ENCODE measurements around the gene EHMT1.
"Not testable (repeated sequence)": the region's sequence is repeated elsewhere in the genome, so short reads cannot be mapped to it uniquely, and the experiment has no call there.

The EHMT1 gene

GRCh38 chr9:137722481-137722880, 103.7 kb downstream of the EHMT1 start:
- DNase-seq = no peak

- not testable (repeated sequence) for DNase-seq
These were observed 104.6 kb downstream of the EHMT1 start for GRCh38 chr9:137723356-137723755.

DNA sequence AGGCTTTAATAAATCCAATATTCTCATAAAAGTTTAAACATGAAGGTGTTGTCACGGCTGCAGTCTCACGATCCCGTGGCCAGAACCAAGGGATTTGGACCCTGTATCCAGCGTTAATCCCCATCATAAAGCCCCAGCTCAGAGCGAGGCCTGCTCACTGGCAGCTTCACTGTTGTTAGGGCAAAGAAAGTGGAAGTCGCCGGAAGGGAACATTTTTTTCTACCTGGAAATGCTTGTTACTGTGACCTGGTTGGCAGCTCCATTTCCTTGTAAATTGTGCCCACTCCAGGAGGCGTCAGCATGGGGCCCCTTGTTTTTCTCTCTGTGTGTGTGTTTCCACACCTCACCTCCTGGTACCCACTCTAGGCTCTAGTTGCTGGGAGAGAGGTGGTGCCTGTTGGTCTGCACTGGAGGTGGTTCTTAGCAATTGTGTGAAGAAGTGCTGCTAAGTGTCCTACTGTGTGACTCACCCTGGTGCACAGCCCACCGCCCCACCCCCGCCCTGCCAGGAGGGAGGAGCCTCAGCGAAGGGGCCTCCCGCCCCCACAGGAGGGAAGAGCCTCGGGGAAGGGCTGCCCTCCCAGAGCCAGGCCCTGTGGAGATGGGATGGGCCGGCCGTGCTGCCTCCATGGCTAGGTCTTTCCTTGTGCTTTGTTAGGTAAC, 105.1 kb downstream of the EHMT1 start:
- no peak for DNase-seq

DNA sequence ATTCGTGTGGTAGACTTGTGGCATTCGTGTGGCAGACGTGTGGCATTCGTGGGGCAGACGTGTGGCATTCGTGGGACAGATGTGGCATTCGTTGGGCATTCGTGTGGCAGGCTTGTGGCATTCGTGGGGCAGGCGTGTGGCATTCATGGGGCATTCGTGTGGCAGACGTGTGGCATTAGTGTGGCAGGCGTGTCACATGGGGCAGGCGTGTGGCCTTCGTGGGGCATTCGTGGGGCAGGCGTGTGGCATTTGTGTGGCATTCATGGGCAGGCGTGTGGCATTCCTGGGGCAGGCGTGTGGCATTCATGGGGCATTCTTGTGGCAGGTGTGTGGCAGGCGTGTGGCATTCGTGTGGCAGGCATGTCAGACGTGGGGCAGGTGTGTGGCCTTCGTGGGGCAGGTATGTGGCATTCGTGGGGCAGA, 106.0 kb downstream of the EHMT1 start:
- DNase-seq = no peak

- DNase-seq = no peak
These were observed 106.8 kb downstream of the EHMT1 start for GRCh38 chr9:137725598-137725997.

GRCh38 chr9:137726336-137726735, 107.5 kb downstream of the EHMT1 start:
- not testable (repeated sequence) for DNase-seq

DNA sequence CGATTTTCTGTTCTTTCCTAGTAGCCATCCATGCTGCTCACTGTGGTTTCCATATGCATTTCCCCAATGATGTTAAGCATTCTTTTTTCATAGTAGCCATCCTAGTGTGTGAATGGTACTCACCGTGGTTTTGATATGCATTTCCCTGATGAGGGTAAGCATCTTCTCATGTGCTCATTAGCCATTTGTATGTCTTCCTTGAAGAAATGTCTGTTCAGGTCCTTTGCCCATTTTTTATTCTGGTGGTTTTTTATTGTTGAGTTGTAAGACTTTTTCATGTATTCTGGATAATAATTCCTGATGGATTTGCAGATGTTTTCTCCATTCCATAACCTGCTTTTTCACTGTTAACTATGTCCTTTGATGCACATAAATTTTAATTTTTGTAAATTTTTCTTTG, 108.0 kb downstream of the EHMT1 start:
- DNase-seq = no peak

GRCh38 chr9:137727716-137728115, 108.9 kb downstream of the EHMT1 start:
- DNase-seq = no peak

DNA sequence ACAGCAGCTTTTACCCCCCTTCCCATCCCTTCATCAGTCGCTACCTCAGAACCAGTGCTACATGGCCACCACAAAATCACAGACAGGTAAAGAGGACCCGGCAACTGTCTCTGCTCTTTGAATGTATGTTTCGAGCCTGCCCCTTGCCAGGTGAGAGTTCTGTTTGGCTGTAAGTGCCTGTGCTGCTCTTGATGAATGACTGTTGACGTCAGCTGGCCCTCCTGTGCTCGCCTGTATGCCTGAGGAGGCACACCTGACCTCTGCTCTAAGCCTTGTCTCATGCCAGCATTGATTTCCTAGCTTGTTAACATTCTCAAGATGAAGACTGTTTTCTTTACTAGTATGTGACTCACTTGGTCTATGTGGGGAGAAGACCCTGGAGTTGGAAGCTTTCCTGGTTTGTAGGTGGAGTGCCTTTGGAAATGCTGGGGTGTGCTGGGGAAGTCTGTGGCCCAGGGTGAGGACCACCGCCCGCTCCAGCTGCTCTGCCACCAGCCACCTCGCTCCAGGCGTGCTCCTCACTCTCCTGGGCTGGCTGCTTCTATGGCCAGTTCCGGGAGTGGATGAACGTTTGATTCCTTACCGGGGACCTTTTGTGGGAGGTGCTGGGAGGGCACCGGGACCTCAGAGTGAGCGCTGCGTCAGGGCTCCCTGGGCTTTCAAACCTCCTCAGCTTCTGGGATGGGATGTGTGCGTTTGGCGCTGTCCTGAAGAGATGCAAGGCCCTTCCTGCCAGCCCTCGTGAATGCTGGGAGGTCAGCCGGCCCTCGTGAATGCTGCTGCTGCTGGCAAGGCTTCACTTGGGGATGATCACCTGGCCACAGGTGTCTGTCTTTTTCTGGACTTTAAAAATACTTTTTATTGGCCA, 109.9 kb downstream of the EHMT1 start:
- DNase-seq = no peak

DNA sequence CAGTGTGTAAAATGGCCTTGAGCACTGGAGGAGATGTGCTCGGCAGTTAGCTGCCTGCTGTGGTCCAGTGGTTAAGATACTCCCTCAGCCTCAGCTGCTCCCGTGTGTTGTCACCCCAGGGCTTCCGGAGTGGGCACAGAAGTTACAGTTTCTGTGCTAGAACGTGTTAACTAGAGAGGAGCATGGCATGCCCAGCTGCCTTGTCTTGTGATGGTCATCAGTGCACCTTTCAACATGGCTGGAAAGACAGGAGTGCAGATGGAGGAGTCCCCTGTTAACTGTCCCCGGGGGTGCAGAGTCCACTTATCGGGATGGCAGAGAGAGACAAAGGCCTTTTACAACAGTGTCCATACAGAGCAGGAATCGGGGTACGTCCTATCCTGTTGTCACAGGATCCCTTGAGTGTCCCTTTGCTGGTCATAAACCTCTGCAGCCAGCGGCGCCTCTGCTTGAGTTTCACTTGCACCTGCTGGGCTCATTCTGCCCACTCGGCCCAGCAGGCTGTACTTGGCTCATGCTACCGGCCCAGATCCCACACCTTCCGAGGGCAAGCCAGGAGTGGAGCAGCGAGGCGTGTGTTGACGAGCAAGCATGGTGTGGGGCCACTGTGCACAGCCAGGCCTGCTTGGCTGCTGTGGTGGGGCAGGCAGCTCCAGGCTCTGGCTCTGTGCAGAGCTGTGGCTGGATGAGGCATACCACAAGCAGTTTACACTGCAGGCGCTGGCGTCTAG, 112.6 kb downstream of the EHMT1 start:
- DNase-seq = no peak

DNA sequence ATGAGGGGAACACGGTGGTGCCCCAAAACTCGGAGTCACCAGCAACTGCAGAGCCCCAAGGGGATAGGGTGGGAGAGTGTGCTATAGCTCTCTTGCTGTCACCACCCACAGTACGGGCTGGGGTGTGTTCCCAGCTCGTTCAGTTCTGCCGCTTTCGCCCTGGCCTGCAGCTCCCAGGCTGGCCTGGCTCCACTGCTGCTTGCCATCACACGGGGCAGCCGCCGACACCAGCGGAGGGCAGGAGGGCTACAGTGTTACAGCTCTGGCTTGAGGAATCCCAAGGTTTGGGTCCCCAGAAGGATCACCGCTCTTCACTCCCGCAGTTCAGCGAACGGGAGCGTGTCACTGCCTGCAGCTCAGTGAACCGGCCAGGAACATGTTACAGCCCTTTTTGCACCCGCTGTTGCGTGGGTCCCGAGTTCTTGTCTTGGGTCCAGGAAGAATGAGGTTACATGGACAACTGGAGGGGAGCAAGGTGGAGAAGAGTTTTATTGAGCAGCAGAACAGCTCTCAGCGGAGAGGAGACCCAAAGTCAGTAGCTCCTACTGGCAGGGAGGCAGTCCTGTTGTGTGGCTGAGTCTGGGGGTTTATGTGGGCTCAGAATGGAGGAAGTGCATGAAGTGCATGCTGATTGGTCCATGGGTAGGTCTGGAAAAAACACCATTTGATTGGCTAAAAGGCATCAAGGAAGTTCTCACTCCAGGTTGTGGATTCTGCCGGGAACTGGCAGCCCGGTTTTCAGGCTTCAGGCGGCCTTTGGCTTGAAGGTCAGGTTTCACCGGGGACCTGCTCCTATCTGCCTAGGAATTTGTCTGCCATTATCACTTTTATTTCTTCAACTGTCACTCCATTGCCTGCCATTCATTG, 113.4 kb downstream of the EHMT1 start:
- DNase-seq = no peak

DNA sequence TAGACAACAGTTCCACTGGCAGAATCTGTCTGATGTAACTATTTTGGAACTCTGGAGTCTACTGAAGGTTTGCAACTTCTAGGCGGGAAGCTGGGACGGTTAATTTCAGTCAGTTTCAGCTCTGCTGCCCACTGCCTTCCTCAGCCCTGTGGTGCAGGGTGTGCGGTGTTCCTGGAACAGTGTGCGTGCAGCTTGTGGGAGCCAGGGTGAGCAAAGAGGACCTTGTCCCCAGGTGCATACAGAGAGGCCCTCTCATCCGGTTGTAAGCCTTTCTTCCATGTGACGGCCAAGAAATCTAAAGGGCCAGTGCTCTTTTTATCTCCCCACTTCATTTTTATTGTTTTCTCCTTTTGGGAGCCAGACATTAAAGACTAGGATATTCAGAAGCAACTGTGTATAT, 114.6 kb downstream of the EHMT1 start:
- no peak for DNase-seq

DNA sequence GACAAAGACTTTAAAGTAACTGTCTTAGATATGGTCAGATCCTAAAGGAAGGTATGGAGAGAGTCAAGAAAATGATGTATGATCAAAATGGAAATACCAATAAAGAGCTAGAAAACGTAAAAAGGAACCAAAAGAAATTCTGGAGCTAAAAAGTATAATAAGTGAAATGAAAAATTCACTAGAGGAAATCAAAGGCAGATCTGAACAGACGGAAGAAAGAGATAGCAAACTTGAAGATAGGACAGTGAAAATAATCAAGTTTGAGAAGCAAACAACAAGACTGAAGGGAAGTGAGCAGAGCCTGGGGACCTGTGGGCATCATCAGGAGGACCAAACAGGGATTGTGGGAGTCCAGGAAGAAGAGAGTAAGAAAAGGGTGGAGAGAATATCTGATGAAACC, 115.4 kb downstream of the EHMT1 start:
- DNase-seq = no peak

GRCh38 chr9:137738182-137738696, 119.4 kb downstream of the EHMT1 start:
- not testable (repeated sequence) for DNase-seq

DNA sequence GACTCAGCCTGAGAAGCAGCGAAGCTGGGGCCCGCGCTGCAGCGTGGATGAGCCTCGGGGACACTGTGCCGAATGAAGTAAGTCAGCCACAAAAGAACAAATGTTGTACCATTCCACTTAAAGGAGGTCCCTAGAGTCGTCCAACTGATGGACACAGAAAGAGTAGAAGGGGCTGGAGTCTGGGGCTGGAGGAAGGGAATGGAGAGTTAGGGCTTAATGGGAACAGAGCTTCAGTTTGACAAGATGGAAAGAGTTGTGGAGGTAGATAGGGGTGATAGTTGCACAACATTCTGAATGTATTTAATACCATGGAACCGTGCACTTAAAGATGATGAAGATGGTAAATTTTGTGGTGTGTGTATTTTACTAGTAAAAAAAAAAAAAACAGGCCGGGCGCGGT, 119.9 kb downstream of the EHMT1 start:
- no peak for DNase-seq

- DNase-seq = no peak
These were observed 120.8 kb downstream of the EHMT1 start for GRCh38 chr9:137739371-137740309.

DNA sequence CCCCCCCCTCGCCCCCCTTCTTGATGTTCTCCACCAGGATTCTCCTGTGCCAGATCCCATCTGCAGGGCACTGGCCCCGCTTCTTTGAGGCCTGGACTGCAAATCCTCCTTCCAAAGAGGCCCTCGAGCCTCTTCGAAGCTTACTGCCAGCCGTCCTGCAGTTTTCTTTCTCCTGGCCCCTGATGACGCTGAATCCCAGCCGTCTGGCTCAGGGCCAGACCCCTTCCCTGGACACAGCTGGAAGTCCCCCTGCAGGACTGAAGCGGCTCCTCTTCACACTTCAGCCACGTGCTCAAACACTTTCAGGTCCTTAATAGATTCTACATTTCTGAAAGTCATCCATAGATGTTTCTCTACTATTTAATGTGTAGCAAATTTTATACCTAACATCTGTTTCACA, 121.5 kb downstream of the EHMT1 start:
- peak; percentile 0 to 24 for DNase-seq

GRCh38 chr9:137741330-137741729, 122.5 kb downstream of the EHMT1 start:
- DNase-seq = no peak

DNA sequence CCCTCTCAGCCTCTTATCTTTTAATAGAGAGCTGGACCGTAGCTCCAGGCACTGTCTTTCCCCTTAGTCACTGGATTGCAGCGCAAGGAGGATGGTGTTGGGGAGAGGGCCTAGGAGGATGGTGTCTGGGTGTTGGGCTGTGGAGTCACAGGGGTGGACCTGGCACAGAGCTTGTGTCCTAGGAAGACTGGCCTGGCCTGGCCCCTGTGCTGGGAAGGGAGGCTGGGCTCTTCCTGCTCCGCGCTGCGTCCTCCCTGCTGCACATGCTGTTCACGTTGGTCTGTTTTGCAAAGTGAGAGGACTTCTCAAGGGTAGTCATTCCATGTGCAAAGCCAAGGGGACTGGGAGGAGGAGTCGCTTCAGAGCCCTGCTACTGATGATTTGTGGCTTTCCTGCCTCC, 123.9 kb downstream of the EHMT1 start:
- no peak for DNase-seq

GRCh38 chr9:137743695-137744094, 124.9 kb downstream of the EHMT1 start:
- no peak for DNase-seq

GRCh38 chr9:137744632-137745183, 125.9 kb downstream of the EHMT1 start:
- DNase-seq = no peak

All from NCI-H446 (cell line).